ENCODE measurements around the gene KCTD4.

KCTD4 gene

DNA sequence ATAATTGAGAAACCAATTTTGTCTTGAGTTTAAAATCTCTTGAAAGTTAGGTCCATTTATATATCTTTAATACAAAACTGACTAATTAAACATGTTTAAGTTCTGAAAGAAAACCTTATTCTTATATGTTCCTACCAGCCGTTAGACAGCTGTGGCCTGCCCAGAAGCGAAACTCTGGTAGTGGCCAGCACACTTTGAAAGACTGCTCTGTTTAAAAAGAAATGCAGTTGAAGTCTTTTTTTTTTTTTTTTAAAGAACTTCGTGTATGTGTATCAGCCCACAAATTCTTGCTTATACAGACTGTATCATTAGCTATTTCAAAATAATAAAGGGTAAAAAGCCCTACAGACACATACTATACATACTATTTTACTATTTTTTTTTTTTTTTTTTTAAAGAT, 34.0 kb downstream of the KCTD4 start:
- H3K27ac ChIP-seq, result no peak overlapping the region
- H3K4me3 ChIP-seq, result no peak overlapping the region
- TF ChIP-seq, protein P1, sequence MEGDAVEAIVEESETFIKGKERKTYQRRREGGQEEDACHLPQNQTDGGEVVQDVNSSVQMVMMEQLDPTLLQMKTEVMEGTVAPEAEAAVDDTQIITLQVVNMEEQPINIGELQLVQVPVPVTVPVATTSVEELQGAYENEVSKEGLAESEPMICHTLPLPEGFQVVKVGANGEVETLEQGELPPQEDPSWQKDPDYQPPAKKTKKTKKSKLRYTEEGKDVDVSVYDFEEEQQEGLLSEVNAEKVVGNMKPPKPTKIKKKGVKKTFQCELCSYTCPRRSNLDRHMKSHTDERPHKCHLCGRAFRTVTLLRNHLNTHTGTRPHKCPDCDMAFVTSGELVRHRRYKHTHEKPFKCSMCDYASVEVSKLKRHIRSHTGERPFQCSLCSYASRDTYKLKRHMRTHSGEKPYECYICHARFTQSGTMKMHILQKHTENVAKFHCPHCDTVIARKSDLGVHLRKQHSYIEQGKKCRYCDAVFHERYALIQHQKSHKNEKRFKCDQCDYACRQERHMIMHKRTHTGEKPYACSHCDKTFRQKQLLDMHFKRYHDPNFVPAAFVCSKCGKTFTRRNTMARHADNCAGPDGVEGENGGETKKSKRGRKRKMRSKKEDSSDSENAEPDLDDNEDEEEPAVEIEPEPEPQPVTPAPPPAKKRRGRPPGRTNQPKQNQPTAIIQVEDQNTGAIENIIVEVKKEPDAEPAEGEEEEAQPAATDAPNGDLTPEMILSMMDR (IDR thresholded peaks at IDR 0.05), result no peak
- no peak for DNase-seq (ENCODE audit: low spot score)

DNA sequence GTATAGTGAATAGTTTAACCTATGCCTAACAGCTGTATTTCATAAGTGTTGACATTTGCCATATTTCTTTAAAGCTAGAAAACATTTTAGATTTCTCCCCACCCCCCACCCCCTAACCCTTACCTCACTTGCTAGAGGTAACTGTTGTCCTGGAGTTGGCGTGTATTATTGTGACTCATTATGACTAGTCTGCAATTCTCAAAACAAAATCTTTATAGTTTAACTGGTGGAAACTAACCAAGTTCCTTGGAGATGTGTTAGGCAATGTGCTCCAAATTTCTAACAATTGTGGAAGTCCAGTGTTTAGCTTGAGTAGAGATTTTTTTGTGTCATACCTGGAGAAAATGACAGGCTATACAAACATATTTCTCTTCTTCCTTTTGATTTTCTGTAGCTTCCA, 38.0 kb downstream of the KCTD4 start:
- H3K27ac ChIP-seq, result no peak overlapping the region
- TF ChIP-seq, protein P1 (IDR thresholded peaks at IDR 0.05), result no peak
- DNase-seq (ENCODE audit: low spot score), result no peak
- H3K4me3 ChIP-seq, result no peak overlapping the region

DNA sequence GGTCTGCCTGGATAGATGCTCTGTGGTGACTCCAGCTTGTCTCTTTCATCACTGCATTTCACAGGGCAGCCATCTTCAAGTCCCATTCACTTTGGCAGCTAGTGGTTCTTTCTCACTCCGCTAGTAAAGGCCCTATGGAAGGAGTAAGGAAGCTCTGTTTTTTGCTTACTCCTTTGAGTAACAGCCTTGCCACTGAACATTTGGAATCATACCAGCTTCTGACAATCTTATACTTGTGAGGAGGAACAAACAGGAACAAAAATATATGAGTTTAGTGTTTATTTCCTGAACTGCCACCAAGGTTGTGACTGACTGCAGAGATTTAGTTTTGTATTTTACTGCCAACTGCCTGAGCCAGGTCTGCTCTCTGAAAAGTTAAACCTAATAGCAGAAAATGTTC, 38.7 kb downstream of the KCTD4 start:
- TF ChIP-seq, protein P1 (IDR thresholded peaks at IDR 0.05), result no peak

DNA sequence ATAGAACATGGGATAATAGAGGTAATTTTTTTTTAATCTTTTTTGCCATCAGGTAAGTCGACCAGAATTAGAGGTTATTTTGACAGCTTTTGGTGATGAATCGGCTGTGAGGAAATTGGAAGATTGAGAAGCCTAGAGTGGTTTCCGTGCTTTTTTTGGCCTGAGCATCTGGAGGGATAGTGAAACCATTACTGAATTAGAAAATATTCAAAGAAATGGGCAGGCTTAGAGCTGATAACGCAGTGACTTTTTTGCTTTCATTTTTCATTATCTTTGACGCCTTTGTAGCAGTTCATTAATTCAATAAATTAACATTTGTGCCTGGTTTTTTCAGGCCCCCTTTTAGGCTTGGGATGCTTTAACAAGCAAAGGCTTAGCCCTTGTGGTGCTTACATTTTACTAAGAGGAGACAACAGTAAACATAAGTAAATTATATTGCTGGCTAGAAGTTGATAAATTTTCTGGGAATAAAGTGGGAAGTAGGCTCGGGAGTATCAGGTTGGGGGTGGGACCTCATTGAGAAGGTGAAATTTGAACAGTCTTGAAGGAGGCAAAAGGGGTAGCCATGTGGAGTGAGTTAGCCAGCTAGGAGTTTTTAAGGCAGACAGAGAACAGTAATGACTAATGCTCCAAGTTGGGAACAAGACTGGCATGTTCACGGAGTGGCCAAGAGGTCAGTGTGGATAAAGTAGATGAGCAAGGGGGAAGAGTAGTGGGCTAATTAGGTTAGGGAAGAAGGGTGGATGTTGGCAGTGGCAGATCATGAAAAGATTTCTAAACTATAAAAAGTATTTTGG, 44.1 kb downstream of the KCTD4 start:
- no peak for DNase-seq (ENCODE audit: low spot score)
- TF ChIP-seq, protein P1 (IDR thresholded peaks at IDR 0.05), result no peak
- Histone ChIP-seq H3K4me3 (no peak overlapping the region), H3K27ac (no peak overlapping the region)

More for the DNA sequence above, 38.7 kb downstream of the KCTD4 start:
- Histone ChIP-seq H3K27ac (no peak overlapping the region), H3K4me3 (no peak overlapping the region)
- DNase-seq (ENCODE audit: low spot score), result no peak

DNA sequence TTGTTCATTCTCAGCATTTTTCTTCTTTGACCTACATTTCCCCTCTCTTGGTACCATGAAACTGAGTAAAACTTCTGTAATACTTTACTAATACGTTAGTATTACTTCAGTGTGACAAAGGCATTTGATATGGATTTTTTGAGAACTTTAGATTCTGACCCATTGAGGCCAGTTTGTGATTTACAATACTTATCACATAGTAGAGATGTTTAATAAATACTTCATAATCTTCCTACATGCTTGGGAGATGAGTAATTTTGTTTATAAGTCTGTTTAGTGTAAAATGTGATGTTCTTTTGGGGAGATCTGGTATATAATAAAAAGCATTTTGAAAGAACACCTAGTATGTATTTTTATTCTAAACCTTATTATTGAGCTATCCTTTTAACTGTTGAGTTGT, 50.9 kb downstream of the KCTD4 start:
- TF ChIP-seq, protein P1 (IDR thresholded peaks at IDR 0.05), result no peak
- no peak for DNase-seq (ENCODE audit: low spot score)
- Histone ChIP-seq H3K27ac (no peak overlapping the region), H3K4me3 (no peak overlapping the region)

DNA sequence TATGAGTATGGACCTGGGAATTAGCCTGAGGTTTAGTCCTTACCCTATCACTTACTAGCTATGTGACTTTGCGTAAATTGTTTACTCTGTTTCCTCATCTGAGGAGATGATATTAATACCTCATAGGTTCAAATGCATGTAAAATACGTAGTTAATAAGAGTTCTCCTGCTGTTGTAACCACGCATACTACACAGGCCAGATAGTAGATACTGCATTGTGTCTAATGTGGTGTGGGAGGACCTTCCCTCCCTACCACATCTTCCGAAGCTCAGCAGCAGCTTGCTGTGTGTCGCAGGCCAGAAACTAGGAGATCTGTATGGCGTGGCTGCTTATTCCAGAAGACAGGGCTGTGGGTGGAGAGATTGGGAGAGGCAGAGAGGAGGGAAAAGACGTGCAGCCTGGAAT, 57.5 kb downstream of the KCTD4 start:
- H3K27ac ChIP-seq, result peak overlapping the region in 1 of 2 donors; percentile 8
- DNase-seq (ENCODE audit: low spot score), result no peak

More for the DNA sequence above, 57.5 kb downstream of the KCTD4 start:
- H3K4me3 ChIP-seq, result no peak overlapping the region
- TF ChIP-seq, protein P1 (IDR thresholded peaks at IDR 0.05), result no peak
